GM23338 (cell line): Measurements from ENCODE around the gene EYS. TPM values are rescaled to one million over a fixed set of nuclear protein-coding genes. Genes with fewer than 3 reads are reported as not detected.

Experiments used
- ATAC-seq: fragments of 200-7000 bp; cut with Tn5 transposase; 3 replicates; pipeline ENCODE4 v1.9.1; 2020
- DNase-seq: peaks from one replicate; pipeline ENCODE4 v3.0.0-alpha.2; 2015; ENCODE audit warnings: low spot score
- H2AFZ ChIP-seq: fragments of 200-600 bp; sonication (generic); 2 replicates; pipeline ENCODE4 v1.8.0; 2016; ENCODE audit warnings: antibody characterized with exemption, mild to moderate bottlenecking, moderate library complexity
- H3F3A ChIP-seq: fragments of 200-600 bp; sonication (generic); replicated peaks from 2 replicates; pipeline ENCODE4 v1.8.0; 2017; ENCODE audit warnings: antibody characterized with exemption, mixed run types, low read depth
- H3K27ac ChIP-seq: fragments of 200-600 bp; sonication (generic); 2 replicates; pipeline ENCODE4 v1.6.1; 2016; ENCODE audit warnings: low read depth
- H3K27me3 ChIP-seq: fragments of 200-600 bp; sonication (generic); 2 replicates; pipeline ENCODE4 v1.8.0; 2016; ENCODE audit warnings: mild to moderate bottlenecking, mixed run types, moderate library complexity; ENCODE audit not compliant: insufficient read depth
- H3K36me3 ChIP-seq: fragments of 200-600 bp; sonication (generic); 2 replicates; pipeline ENCODE4 v1.8.0; 2016; ENCODE audit warnings: mild to moderate bottlenecking; ENCODE audit not compliant: insufficient read depth
- H3K4me1 ChIP-seq: fragments of 200-600 bp; sonication (generic); 2 replicates; pipeline ENCODE4 v1.8.0; 2016; ENCODE audit warnings: mild to moderate bottlenecking, moderate library complexity; ENCODE audit not compliant: insufficient read depth
- H3K4me2 ChIP-seq: fragments of 200-600 bp; sonication (generic); 2 replicates; pipeline ENCODE4 v1.7.1; 2017; ENCODE audit warnings: mixed run types
- H3K4me3 ChIP-seq: fragments of 200-600 bp; sonication (generic); 2 replicates; pipeline ENCODE4 v1.6.1; 2016; ENCODE audit warnings: mixed run types
- H3K79me2 ChIP-seq: fragments of 200-600 bp; sonication (generic); replicated peaks from 2 replicates; pipeline ENCODE4 v1.8.0; 2017; ENCODE audit warnings: mild to moderate bottlenecking; ENCODE audit not compliant: insufficient read depth
- H3K9me2 ChIP-seq: fragments of 200-600 bp; sonication (generic); 2 replicates; pipeline ENCODE4 v1.8.0; 2017; ENCODE audit not compliant: insufficient read depth
- H4K20me1 ChIP-seq: fragments of 200-600 bp; sonication (generic); replicated peaks from 2 replicates; pipeline ENCODE4 v1.8.0; 2017; ENCODE audit warnings: mild to moderate bottlenecking; ENCODE audit not compliant: insufficient read depth
- H3K27ac Mint-ChIP-seq: 2 replicates; pipeline ENCODE4 v1.8.0; 2020; ENCODE audit warnings: inconsistent platforms, mild to moderate bottlenecking, moderate library complexity, mixed read lengths
- H3K27me3 Mint-ChIP-seq: 3 replicates; pipeline ENCODE4 v1.8.0; 2022; ENCODE audit warnings: low read depth, mild to moderate bottlenecking, moderate library complexity, mixed read lengths, inconsistent platforms; ENCODE audit not compliant: insufficient read depth, poor library complexity
- H3K36me3 Mint-ChIP-seq: 3 replicates; pipeline ENCODE4 v1.8.0; 2021; ENCODE audit warnings: low read depth, mild to moderate bottlenecking, inconsistent platforms, moderate library complexity, mixed read lengths
- H3K4me1 Mint-ChIP-seq: 3 replicates; pipeline ENCODE4 v1.8.0; 2020; ENCODE audit warnings: mild to moderate bottlenecking, inconsistent platforms, mixed read lengths
- H3K4me3 Mint-ChIP-seq: 3 replicates; pipeline ENCODE4 v1.8.0; 2021; ENCODE audit warnings: moderate library complexity, mild to moderate bottlenecking, inconsistent platforms, mixed read lengths
- H3K9me3 Mint-ChIP-seq: 3 replicates; pipeline ENCODE4 v1.8.0; 2020; ENCODE audit warnings: moderate library complexity, mild to moderate bottlenecking, inconsistent platforms, mixed read lengths
- CREB1 ChIP-seq: fragments of 250-450 bp; sonication (Bioruptor Pico); IDR thresholded peaks from 2 replicates; pipeline ENCODE4 v1.5.0; 2020; ENCODE audit warnings: low read depth, mild to moderate bottlenecking, moderate library complexity
- EZH2 ChIP-seq: fragments of 200-600 bp; sonication (generic); IDR thresholded peaks from one replicate; pipeline ENCODE4 v1.8.0; 2017; ENCODE audit warnings: antibody characterized with exemption, mild to moderate bottlenecking, low read depth; ENCODE audit not compliant: unreplicated experiment
- EZH2phosphoT487 ChIP-seq: fragments of 200-600 bp; sonication (generic); IDR thresholded peaks from one replicate; pipeline ENCODE4 v1.8.1; 2018; ENCODE audit warnings: antibody characterized with exemption; ENCODE audit not compliant: unreplicated experiment
- JUNB ChIP-seq: IDR thresholded peaks from one replicate; pipeline ENCODE4 v1.6.1; 2016; ENCODE audit warnings: antibody characterized with exemption; ENCODE audit not compliant: unreplicated experiment
- NANOG ChIP-seq: IDR thresholded peaks from 2 replicates; pipeline ENCODE4 v1.6.1; 2016; ENCODE audit warnings: antibody characterized with exemption, borderline replicate concordance
- POLR2AphosphoS5 ChIP-seq: IDR thresholded peaks from 2 replicates; pipeline ENCODE4 v1.6.1; 2016; ENCODE audit warnings: antibody characterized with exemption, low read depth
- REST ChIP-seq: IDR thresholded peaks from one replicate; pipeline ENCODE4 v1.6.1; 2018; ENCODE audit warnings: antibody characterized with exemption; ENCODE audit not compliant: unreplicated experiment
- STAT1 ChIP-seq: IDR thresholded peaks from one replicate; pipeline ENCODE4 v1.6.1; 2016; ENCODE audit warnings: antibody characterized with exemption; ENCODE audit not compliant: unreplicated experiment
- ZNF114 ChIP-seq: fragments of 250-450 bp; sonication (Bioruptor Pico); IDR thresholded peaks from 2 replicates; pipeline ENCODE4 v1.5.0; 2020; ENCODE audit warnings: mild to moderate bottlenecking, moderate library complexity
- ZNF331 ChIP-seq: fragments of 250-450 bp; sonication (Bioruptor Pico); IDR thresholded peaks from 2 replicates; pipeline ENCODE4 v1.5.0; 2020; ENCODE audit warnings: low read depth, mild to moderate bottlenecking, moderate library complexity
- polyA plus RNA-seq: library from polyadenylated mRNA; unstranded; fragments of >200 nt; fragmentation: Nextera tagmentation; extraction: Ambion mirVana; gene quantifications from 2 replicates; pipeline ENCODE4 v1.2.1, GENCODE V29; 2016
- total RNA-seq: library from RNA; depleted of rRNA; stranded (reverse); fragments of >200 nt; shearing (Covaris generic); gene quantifications from 2 replicates; pipeline ENCODE4 v1.2.3, GENCODE V29; 2014
- TF ChIP-seq, protein P1 (sequence below): fragments of 250-450 bp; sonication (Bioruptor Pico); IDR thresholded peaks from 2 replicates; pipeline ENCODE4 v1.5.0; 2020; ENCODE audit warnings: mild to moderate bottlenecking, moderate library complexity
- TF ChIP-seq, protein P2 (sequence below), 2 experiments: fragments of 200-600 bp in 1 of 2; sonication (generic) in 1 of 2; conservative IDR thresholded peaks; 2 replicates each; pipeline versions ENCODE4 v1.5.1 to v1.6.1; 2016 to 2017; ENCODE audit warnings: antibody characterized with exemption in 2 of 2, low read depth in 2 of 2, mild to moderate bottlenecking in 2 of 2, moderate library complexity in 1 of 2
- TF ChIP-seq, protein P3 (sequence below): IDR thresholded peaks from 2 replicates; pipeline ENCODE4 v1.6.1; 2016; ENCODE audit warnings: antibody characterized with exemption

EYS gene
- total and polyA plus RNA-seq, 2 experiments from 2014 or later = 0.38 to 0.52 TPM

GRCh38 chr6:64294034-64294433 is 1413.0 kb downstream of the EYS start:
- no peak for ATAC-seq
- H3K4me3 Mint-ChIP-seq = no peak overlapping the region
- H3K27ac Mint-ChIP-seq = no peak overlapping the region
- no peak for DNase-seq
- H3K79me2 ChIP-seq = no peaks in the 10 kb centered on the region
- H3K36me3 ChIP-seq = 0 out of 2 replicates have a peak, but pooled peaks cover 3% of the 10 kb centered on the region
- no peaks in the 10 kb centered on the region for H3K9me2 ChIP-seq
- H3K4me1 ChIP-seq = no peaks in the 10 kb centered on the region
- H3K9me3 Mint-ChIP-seq = peaks cover 27% of the 10 kb centered on the region
- no peak overlapping the region for H3K27ac ChIP-seq
- no peak overlapping the region for H3K4me2 ChIP-seq
- no peaks in the 10 kb centered on the region for H3K27me3 ChIP-seq
- no peak overlapping the region for H3K4me3 ChIP-seq
- H3K36me3 Mint-ChIP-seq = peaks cover 7% of the 10 kb centered on the region; the same call in 2 of the 3 replicates
- peaks cover 2% of the 10 kb centered on the region for H3K27me3 Mint-ChIP-seq
- TF ChIP-seq JUNB = no peak
- no peak for TF ChIP-seq EZH2phosphoT487
- TF ChIP-seq, protein P1, sequence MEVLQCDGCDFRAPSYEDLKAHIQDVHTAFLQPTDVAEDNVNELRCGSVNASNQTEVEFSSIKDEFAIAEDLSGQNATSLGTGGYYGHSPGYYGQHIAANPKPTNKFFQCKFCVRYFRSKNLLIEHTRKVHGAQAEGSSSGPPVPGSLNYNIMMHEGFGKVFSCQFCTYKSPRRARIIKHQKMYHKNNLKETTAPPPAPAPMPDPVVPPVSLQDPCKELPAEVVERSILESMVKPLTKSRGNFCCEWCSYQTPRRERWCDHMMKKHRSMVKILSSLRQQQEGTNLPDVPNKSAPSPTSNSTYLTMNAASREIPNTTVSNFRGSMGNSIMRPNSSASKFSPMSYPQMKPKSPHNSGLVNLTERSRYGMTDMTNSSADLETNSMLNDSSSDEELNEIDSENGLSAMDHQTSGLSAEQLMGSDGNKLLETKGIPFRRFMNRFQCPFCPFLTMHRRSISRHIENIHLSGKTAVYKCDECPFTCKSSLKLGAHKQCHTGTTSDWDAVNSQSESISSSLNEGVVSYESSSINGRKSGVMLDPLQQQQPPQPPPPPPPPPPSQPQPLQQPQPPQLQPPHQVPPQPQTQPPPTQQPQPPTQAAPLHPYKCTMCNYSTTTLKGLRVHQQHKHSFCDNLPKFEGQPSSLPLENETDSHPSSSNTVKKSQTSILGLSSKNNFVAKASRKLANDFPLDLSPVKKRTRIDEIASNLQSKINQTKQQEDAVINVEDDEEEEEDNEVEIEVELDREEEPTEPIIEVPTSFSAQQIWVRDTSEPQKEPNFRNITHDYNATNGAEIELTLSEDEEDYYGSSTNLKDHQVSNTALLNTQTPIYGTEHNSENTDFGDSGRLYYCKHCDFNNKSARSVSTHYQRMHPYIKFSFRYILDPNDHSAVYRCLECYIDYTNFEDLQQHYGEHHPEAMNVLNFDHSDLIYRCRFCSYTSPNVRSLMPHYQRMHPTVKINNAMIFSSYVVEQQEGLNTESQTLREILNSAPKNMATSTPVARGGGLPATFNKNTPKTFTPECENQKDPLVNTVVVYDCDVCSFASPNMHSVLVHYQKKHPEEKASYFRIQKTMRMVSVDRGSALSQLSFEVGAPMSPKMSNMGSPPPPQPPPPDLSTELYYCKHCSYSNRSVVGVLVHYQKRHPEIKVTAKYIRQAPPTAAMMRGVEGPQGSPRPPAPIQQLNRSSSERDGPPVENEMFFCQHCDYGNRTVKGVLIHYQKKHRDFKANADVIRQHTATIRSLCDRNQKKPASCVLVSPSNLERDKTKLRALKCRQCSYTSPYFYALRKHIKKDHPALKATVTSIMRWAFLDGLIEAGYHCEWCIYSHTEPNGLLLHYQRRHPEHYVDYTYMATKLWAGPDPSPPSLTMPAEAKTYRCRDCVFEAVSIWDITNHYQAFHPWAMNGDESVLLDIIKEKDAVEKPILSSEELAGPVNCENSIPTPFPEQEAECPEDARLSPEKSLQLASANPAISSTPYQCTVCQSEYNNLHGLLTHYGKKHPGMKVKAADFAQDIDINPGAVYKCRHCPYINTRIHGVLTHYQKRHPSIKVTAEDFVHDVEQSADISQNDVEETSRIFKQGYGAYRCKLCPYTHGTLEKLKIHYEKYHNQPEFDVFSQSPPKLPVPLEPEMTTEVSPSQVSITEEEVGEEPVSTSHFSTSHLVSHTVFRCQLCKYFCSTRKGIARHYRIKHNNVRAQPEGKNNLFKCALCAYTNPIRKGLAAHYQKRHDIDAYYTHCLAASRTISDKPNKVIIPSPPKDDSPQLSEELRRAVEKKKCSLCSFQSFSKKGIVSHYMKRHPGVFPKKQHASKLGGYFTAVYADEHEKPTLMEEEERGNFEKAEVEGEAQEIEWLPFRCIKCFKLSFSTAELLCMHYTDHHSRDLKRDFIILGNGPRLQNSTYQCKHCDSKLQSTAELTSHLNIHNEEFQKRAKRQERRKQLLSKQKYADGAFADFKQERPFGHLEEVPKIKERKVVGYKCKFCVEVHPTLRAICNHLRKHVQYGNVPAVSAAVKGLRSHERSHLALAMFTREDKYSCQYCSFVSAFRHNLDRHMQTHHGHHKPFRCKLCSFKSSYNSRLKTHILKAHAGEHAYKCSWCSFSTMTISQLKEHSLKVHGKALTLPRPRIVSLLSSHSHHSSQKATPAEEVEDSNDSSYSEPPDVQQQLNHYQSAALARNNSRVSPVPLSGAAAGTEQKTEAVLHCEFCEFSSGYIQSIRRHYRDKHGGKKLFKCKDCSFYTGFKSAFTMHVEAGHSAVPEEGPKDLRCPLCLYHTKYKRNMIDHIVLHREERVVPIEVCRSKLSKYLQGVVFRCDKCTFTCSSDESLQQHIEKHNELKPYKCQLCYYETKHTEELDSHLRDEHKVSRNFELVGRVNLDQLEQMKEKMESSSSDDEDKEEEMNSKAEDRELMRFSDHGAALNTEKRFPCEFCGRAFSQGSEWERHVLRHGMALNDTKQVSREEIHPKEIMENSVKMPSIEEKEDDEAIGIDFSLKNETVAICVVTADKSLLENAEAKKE (CRISPR knock-in tag) = no peak
- no peak for TF ChIP-seq ZNF331 (CRISPR knock-in tag)
- TF ChIP-seq ZNF114 (CRISPR knock-in tag) = no peak
- TF ChIP-seq, protein P2, sequence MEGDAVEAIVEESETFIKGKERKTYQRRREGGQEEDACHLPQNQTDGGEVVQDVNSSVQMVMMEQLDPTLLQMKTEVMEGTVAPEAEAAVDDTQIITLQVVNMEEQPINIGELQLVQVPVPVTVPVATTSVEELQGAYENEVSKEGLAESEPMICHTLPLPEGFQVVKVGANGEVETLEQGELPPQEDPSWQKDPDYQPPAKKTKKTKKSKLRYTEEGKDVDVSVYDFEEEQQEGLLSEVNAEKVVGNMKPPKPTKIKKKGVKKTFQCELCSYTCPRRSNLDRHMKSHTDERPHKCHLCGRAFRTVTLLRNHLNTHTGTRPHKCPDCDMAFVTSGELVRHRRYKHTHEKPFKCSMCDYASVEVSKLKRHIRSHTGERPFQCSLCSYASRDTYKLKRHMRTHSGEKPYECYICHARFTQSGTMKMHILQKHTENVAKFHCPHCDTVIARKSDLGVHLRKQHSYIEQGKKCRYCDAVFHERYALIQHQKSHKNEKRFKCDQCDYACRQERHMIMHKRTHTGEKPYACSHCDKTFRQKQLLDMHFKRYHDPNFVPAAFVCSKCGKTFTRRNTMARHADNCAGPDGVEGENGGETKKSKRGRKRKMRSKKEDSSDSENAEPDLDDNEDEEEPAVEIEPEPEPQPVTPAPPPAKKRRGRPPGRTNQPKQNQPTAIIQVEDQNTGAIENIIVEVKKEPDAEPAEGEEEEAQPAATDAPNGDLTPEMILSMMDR (conservative IDR thresholded peaks at IDR 0.05; ENCODE audit: low read depth in 2 of 2) = no peak
- no peak for TF ChIP-seq CREB1 (CRISPR knock-in tag)
- TF ChIP-seq POLR2AphosphoS5 = no peak
- TF ChIP-seq NANOG = no peak
- no peak for TF ChIP-seq EZH2
- TF ChIP-seq STAT1 = no peak
- no peak for TF ChIP-seq REST
- TF ChIP-seq, protein P3, sequence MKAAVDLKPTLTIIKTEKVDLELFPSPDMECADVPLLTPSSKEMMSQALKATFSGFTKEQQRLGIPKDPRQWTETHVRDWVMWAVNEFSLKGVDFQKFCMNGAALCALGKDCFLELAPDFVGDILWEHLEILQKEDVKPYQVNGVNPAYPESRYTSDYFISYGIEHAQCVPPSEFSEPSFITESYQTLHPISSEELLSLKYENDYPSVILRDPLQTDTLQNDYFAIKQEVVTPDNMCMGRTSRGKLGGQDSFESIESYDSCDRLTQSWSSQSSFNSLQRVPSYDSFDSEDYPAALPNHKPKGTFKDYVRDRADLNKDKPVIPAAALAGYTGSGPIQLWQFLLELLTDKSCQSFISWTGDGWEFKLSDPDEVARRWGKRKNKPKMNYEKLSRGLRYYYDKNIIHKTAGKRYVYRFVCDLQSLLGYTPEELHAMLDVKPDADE = no peak
- no peaks in the 10 kb centered on the region for H3K4me1 Mint-ChIP-seq
- H4K20me1 ChIP-seq = no peaks in the 10 kb centered on the region
- H2AFZ ChIP-seq = no peak overlapping the region
- no peaks in the 10 kb centered on the region for H3F3A ChIP-seq
